Testis (tissue), 3 donors: ENCODE data around the gene WDR45B. TPM values are rescaled to one million over a fixed set of nuclear protein-coding genes. Genes with fewer than 3 reads are reported as not detected.

Experiments
- DNase-seq: peaks from one replicate; pipeline ENCODE4 v3.0.0-alpha.2; 2019
- H3K27ac ChIP-seq, 2 donors: fragments of 200-600 bp; sonication (generic); one replicate each; pipeline ENCODE4 v1.5.1; 2019
- H3K27me3 ChIP-seq: fragments of 200-600 bp; sonication (generic); one replicate; pipeline ENCODE4 v1.5.1; 2019
- H3K36me3 ChIP-seq: fragments of 200-600 bp; sonication (generic); one replicate; pipeline ENCODE4 v1.5.1; 2017; ENCODE audit warnings: low read depth; ENCODE audit errors: missing control alignments
- H3K4me1 ChIP-seq: fragments of 200-600 bp; sonication (generic); one replicate; pipeline ENCODE4 v1.5.1; 2019
- H3K4me3 ChIP-seq, 2 donors: fragments of 200-600 bp; sonication (generic); one replicate each; pipeline ENCODE4 v1.5.1; 2017 to 2019
- H3K9me3 ChIP-seq: fragments of 200-600 bp; sonication (generic); one replicate; pipeline ENCODE4 v1.5.1; 2017
- CTCF ChIP-seq, 3 experiments: fragments of 450-650 bp in 2 of 3; fragments of 200-600 bp in 1 of 3; sonication (generic) in 1 of 3; IDR thresholded peaks; one replicate each; pipeline ENCODE4 v1.5.1; 2016 to 2019; ENCODE audit warnings: antibody characterized with exemption in 3 of 3, mild to moderate bottlenecking in 2 of 3, moderate library complexity in 1 of 3
- POLR2A ChIP-seq: fragments of 450-650 bp; IDR thresholded peaks from one replicate; pipeline ENCODE4 v1.6.1; 2017; ENCODE audit warnings: antibody characterized with exemption, mild to moderate bottlenecking, moderate library complexity
- WGBS, 2 donors: methylation state at CpG; one replicate each; pipeline ENCODE4 v1.1.5; 2018; 5-methylcytosine and 5-hydroxymethylcytosine counted together
- intact Hi-C: fragments of 100-400 bp; cut with DNase I; formaldehyde crosslinking; loops from one replicate; pipeline ENCODE4 v1.15.1; 2023; ENCODE audit warnings: low total_unique reads
- polyA plus RNA-seq: library from polyadenylated mRNA; stranded (reverse); fragments of 350-450 nt; fragmentation: Illumina TruSeq; extraction: RNeasy Lipid Tissue Mini Kit (QIAGEN cat#74804); gene quantifications from one replicate; pipeline ENCODE4 v1.2.3, GENCODE V29; 2014; ENCODE audit warnings: low read depth, low replicate concordance; ENCODE audit not compliant: insufficient read depth
- total RNA-seq, 2 donors: library from RNA; depleted of rRNA; stranded (reverse); fragments of >200 nt; gene quantifications; one replicate each; pipeline ENCODE4 v1.2.3, GENCODE V29; 2016

The WDR45B gene
- total and polyA plus RNA-seq, 3 donors from 2014 or later = 142 to 165 (median 163) TPM

- Histone ChIP-seq H3K4me1 (peaks cover 10% of the 10 kb centered on the region), H3K36me3 (no peaks in the 10 kb centered on the region), H3K4me3 (no peak overlapping the region), H3K27ac (no peak overlapping the region), H3K27me3 (no peaks in the 10 kb centered on the region), H3K9me3 (no peaks in the 10 kb centered on the region)
- no peak for TF ChIP-seq CTCF (IDR thresholded peaks at IDR 0.05)
- no peak for TF ChIP-seq POLR2A
- intact Hi-C loops = no loop called here
- DNase-seq = no peak
- 47 to 58% methylated on average over 8 of the region's 8 CpGs for WGBS, 2 donors
These were observed 15.8 kb downstream of the WDR45B start for GRCh38 chr17:82632451-82632850.

GRCh38 chr17:82631544-82631943 is 16.7 kb downstream of the WDR45B start:
- peaks cover 8% of the 10 kb centered on the region for H3K4me1 ChIP-seq
- TF ChIP-seq POLR2A (no peak), CTCF (IDR thresholded peaks at IDR 0.05) (no peak)
- H3K9me3 ChIP-seq = no peaks in the 10 kb centered on the region
- DNase-seq = no peak
- H3K27me3 ChIP-seq = no peaks in the 10 kb centered on the region
- H3K36me3 ChIP-seq = no peaks in the 10 kb centered on the region
- 71 to 88% methylated on average over 6 of the region's 6 CpGs for WGBS, 2 donors
- intact Hi-C loops = no loop called here
- no peak overlapping the region for H3K4me3 ChIP-seq
- no peak overlapping the region for H3K27ac ChIP-seq

- Histone ChIP-seq H3K27ac (no peak overlapping the region), H3K9me3 (no peaks in the 10 kb centered on the region), H3K4me3 (no peak overlapping the region), H3K36me3 (no peaks in the 10 kb centered on the region), H3K27me3 (no peaks in the 10 kb centered on the region), H3K4me1 (peaks cover 5% of the 10 kb centered on the region)
- intact Hi-C loops = no loop called here
- TF ChIP-seq CTCF (IDR thresholded peaks at IDR 0.05) (no peak), POLR2A (no peak)
- no peak for DNase-seq
- 80 to 88% methylated on average over 12 of the region's 12 CpGs for WGBS, 2 donors
These were observed 18.0 kb downstream of the WDR45B start for GRCh38 chr17:82630212-82630611.

- intact Hi-C loops = no loop called here
- peaks cover 5% of the 10 kb centered on the region for H3K4me1 ChIP-seq
- no peaks in the 10 kb centered on the region for H3K9me3 ChIP-seq
- no peak overlapping the region for H3K4me3 ChIP-seq
- WGBS, 2 donors = 81 to 84% methylated on average over 8 of the region's 8 CpGs
- no peak overlapping the region for H3K27ac ChIP-seq
- no peaks in the 10 kb centered on the region for H3K36me3 ChIP-seq
- H3K27me3 ChIP-seq = no peaks in the 10 kb centered on the region
- TF ChIP-seq POLR2A (no peak), CTCF (IDR thresholded peaks at IDR 0.05) (no peak)
- no peak for DNase-seq
These were observed 18.5 kb downstream of the WDR45B start for GRCh38 chr17:82629748-82630147.

GRCh38 chr17:82627405-82627804 is 20.8 kb downstream of the WDR45B start:
- 87 to 90% methylated on average over 21 of the region's 21 CpGs for WGBS, 2 donors
- Histone ChIP-seq H3K4me1 (no peaks in the 10 kb centered on the region), H3K9me3 (no peaks in the 10 kb centered on the region), H3K27me3 (no peaks in the 10 kb centered on the region), H3K36me3 (no peaks in the 10 kb centered on the region), H3K4me3 (no peak overlapping the region), H3K27ac (no peak overlapping the region)
- DNase-seq = no peak
- TF ChIP-seq CTCF (IDR thresholded peaks at IDR 0.05) (no peak), POLR2A (no peak)
- intact Hi-C loops = no loop called here
